Measurements from ENCODE around the gene HS3ST6. TPM values are rescaled to one million over a fixed set of nuclear protein-coding genes. Genes with fewer than 3 reads are reported as not detected.

HS3ST6 gene
- total and polyA plus RNA-seq, 12 donors = 0.07 to 0.11 TPM; not detected in 10

GRCh38 chr16:1890708-1891050, 27.5 kb downstream of the HS3ST6 start:
- no peak for DNase-seq
- intact Hi-C loops (cut with DNase I) = no loop called here
- no peak for TF ChIP-seq POLR2A (IDR thresholded peaks at IDR 0.05)
- TF ChIP-seq, protein P1, sequence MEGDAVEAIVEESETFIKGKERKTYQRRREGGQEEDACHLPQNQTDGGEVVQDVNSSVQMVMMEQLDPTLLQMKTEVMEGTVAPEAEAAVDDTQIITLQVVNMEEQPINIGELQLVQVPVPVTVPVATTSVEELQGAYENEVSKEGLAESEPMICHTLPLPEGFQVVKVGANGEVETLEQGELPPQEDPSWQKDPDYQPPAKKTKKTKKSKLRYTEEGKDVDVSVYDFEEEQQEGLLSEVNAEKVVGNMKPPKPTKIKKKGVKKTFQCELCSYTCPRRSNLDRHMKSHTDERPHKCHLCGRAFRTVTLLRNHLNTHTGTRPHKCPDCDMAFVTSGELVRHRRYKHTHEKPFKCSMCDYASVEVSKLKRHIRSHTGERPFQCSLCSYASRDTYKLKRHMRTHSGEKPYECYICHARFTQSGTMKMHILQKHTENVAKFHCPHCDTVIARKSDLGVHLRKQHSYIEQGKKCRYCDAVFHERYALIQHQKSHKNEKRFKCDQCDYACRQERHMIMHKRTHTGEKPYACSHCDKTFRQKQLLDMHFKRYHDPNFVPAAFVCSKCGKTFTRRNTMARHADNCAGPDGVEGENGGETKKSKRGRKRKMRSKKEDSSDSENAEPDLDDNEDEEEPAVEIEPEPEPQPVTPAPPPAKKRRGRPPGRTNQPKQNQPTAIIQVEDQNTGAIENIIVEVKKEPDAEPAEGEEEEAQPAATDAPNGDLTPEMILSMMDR (IDR thresholded peaks at IDR 0.05) = no peak
- Histone ChIP-seq H3K4me3 (no peak overlapping the region), H3K27ac (no peak overlapping the region), H3K36me3 (replicated peaks in 1 of 2) (no peaks in the 10 kb centered on the region), H3K4me1 (replicated peaks in 1 of 2) (no peaks in the 10 kb centered on the region), H3K27me3 (peaks cover 16% of the 10 kb centered on the region), H3K9me3 (replicated peaks in 1 of 3) (no peaks in the 10 kb centered on the region)
- 31 to 33% (median 32%) methylated on average over 4 of the region's 4 CpGs for WGBS, 4 donors

GRCh38 chr16:1890024-1890707, 28.0 kb downstream of the HS3ST6 start:
- Histone ChIP-seq H3K4me1 (replicated peaks in 1 of 2) (no peaks in the 10 kb centered on the region), H3K36me3 (replicated peaks in 1 of 2) (no peaks in the 10 kb centered on the region), H3K4me3 (no peak overlapping the region), H3K9me3 (replicated peaks in 1 of 3) (no peaks in the 10 kb centered on the region), H3K27me3 (peaks cover 16% of the 10 kb centered on the region), H3K27ac (no peak overlapping the region)
- DNase-seq = no peak
- whole genome bisulfite sequencing, 4 donors = 45 to 55% (median 53%) methylated on average over 16 of the region's 16 CpGs
- TF ChIP-seq, protein P1 (IDR thresholded peaks at IDR 0.05) = no peak
- no peak for TF ChIP-seq POLR2A (IDR thresholded peaks at IDR 0.05)
- intact Hi-C loops (cut with DNase I) = no loop called here

DNA sequence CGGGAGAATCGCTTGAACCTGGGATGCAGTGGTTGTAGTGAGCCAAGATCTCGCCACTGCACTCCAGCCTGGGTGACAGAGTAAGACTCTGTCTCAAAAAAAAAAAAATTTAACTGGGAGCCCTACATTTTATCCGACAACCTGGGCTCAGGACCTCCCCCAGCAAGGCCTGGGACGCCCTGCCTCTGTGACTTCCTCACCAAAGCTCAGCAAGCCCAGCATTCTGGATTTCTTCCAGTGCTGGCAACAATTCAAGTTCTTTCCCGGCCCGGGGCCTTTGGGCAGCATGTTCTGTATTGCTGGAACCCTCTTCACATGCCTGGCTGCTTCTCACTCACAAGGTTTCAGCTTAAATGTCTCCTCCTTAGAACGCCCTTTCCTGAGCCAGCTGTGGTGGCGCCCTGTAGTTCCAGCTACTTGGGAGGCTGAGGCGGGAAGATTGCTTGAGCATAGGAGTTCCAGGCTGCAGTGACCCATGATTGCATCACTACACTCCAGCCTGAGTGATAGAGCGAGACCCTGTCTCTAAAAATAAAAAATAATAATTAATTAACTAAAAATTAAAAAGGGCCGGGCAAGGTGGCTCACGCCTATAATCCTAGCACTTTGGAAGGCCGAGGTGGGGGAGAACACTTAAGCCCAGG, 30.4 kb downstream of the HS3ST6 start:
- peak in 1 of 7 donors; percentile 12 for DNase-seq
- H3K27ac ChIP-seq = no peak overlapping the region
- H3K4me1 ChIP-seq (replicated peaks in 1 of 2) = no peaks in the 10 kb centered on the region
- intact Hi-C loops (cut with DNase I) = no loop called here
- 75 to 80% (median 78%) methylated on average over 14 of the region's 14 CpGs for WGBS, 4 donors
- no peaks in the 10 kb centered on the region for H3K36me3 ChIP-seq (replicated peaks in 1 of 2)
- H3K27me3 ChIP-seq = peaks cover 16% of the 10 kb centered on the region
- no peak for TF ChIP-seq POLR2A (IDR thresholded peaks at IDR 0.05)
- TF ChIP-seq, protein P1 (IDR thresholded peaks at IDR 0.05) = no peak
- H3K9me3 ChIP-seq (replicated peaks in 1 of 3) = no peaks in the 10 kb centered on the region
- H3K4me3 ChIP-seq = no peak overlapping the region

DNA sequence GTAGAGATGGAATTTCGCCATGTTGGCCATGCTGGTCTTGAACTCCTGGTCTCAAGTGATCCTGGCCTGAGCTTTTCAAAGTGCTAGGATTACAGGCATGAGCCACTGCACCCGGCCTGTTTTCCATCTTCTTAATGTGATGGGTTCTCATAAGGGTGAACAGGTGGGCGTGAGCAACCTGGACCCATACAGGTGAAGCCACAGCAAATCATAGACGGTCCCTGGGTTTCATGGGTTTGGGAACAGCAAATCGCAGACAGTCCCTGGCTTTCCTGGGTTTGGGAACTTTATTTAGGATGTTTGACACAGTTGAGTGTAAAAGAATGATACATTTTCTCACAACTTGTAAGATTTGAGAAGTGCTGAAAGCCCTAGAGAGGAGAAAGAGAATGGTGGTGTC, 33.3 kb downstream of the HS3ST6 start:
- no peaks in the 10 kb centered on the region for H3K4me1 ChIP-seq (replicated peaks in 1 of 2)
- DNase-seq = no peak
- H3K27ac ChIP-seq = no peak overlapping the region
- TF ChIP-seq POLR2A (IDR thresholded peaks at IDR 0.05) = no peak
- TF ChIP-seq, protein P1 (IDR thresholded peaks at IDR 0.05) = no peak
- H3K27me3 ChIP-seq = peaks cover 18% of the 10 kb centered on the region
- H3K36me3 ChIP-seq (replicated peaks in 1 of 2) = no peaks in the 10 kb centered on the region
- no peaks in the 10 kb centered on the region for H3K9me3 ChIP-seq (replicated peaks in 1 of 3)
- H3K4me3 ChIP-seq = no peak overlapping the region
- 72 to 79% (median 76%) methylated on average over 4 to 5 of the region's 5 CpGs for WGBS, 4 donors
- intact Hi-C loops (cut with DNase I) = no loop called here
